ENCODE results near the gene KRT17.

Gene KRT17
- 0 reads per million in 3 donors for total RNA-seq

DNA sequence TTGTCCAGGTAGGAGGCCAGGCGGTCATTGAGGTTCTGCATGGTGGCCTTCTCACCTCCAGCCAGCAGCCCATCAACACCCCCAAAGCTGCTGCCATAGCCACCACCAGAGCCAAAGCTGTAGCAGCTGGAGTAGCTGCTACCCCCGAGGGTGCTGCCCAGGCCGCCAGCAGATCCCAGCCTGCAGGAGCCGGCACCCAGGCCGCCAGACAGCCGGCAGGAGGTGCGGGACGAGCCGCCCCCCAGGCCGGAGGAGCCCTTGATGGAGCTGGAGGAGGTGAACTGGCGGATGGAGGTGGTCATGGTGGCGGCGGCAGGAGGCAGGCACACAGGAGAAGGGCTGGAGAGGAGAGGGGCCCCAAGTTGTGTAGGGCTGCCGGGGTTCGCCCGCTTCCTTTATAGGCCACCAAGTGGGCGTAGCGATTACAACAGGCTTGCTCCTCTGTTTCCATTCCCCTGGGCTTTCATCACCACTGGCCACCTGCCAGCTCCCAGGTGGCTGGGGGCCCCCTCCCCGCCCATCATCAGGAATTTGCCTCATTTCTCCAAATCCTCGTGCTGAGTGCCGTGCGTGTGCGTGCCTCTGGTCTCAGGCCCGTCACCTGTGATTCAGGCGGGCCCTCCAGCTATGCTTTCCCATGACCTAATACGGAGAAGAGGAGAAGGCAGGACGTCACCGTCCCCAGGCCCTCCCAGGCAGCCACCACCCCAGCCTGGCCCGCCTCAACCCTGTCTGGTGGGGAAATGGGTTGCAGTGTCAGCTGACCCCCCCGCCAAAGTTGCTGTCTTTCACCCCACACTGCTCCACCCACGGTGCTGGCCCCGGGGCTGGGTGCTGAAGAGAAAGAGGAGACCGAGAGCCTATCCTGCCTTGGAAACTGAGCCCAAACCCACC lies at the start of gene KRT17:
TSS of gene KRT17 (minus strand) at position 368 of the 894 bp plus-strand sequence. CDS start at position 302, 66 bp downstream.
- H3K27me3 ChIP-seq (replicated peaks; ENCODE audit: control insufficient read depth, insufficient read depth, low read length, poor library complexity, severe bottlenecking), result no peaks in the 10 kb centered on the region
- no peaks in the 10 kb centered on the region for H3K4me1 ChIP-seq (ENCODE audit: control insufficient read depth, insufficient read depth, low read length, poor library complexity, severe bottlenecking)
- no peaks in the 10 kb centered on the region for H3K36me3 ChIP-seq (ENCODE audit: control insufficient read depth, insufficient read depth, low read length)
- no peak within 1 kb of the TSS for H3K27ac ChIP-seq (ENCODE audit: insufficient read depth, low read length, poor library complexity, severe bottlenecking)
- H3K4me3 ChIP-seq (ENCODE audit: insufficient read depth, low read depth, low read length, poor library complexity, severe bottlenecking), result no peak within 1 kb of the TSS
- no peaks in the 10 kb centered on the region for H3K9me3 ChIP-seq (ENCODE audit: control insufficient read depth, low read length)
- no peak for DNase-seq

DNA sequence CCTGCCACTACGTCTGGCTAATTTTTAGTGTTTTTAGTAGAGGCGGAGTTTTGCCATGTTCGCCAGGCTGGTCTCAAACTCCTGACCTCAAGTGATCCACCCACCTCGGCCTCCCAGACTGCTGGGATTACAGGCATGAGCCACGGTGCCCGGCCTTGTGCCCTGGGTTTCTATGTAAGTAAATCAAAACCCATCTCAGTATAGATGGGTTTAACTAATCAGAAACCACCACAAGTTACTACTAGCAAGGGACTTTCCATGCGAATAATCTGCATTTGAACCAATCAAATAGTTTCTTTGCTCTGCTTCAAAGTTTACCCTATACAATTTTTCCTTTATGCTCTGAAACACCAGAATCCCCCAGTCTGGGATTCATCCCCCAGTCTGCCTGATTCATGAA lies 47.8 kb upstream of the KRT17 start:
- H3K27ac ChIP-seq (ENCODE audit: insufficient read depth, low read length, poor library complexity, severe bottlenecking), result no peak overlapping the region
- peaks cover 1% of the 10 kb centered on the region for H3K4me1 ChIP-seq (ENCODE audit: control insufficient read depth, insufficient read depth, low read length, poor library complexity, severe bottlenecking)
- no peaks in the 10 kb centered on the region for H3K36me3 ChIP-seq (ENCODE audit: control insufficient read depth, insufficient read depth, low read length)
- no peaks in the 10 kb centered on the region for H3K9me3 ChIP-seq (ENCODE audit: control insufficient read depth, low read length)
- H3K27me3 ChIP-seq (replicated peaks; ENCODE audit: control insufficient read depth, insufficient read depth, low read length, poor library complexity, severe bottlenecking), result no peaks in the 10 kb centered on the region
- no peak for DNase-seq
- H3K4me3 ChIP-seq (ENCODE audit: insufficient read depth, low read depth, low read length, poor library complexity, severe bottlenecking), result no peak overlapping the region

- Histone ChIP-seq H3K36me3 (ENCODE audit: control insufficient read depth, insufficient read depth, low read length) (no peaks in the 10 kb centered on the region), H3K9me3 (ENCODE audit: control insufficient read depth, low read length) (no peaks in the 10 kb centered on the region), H3K4me3 (ENCODE audit: insufficient read depth, low read depth, low read length, poor library complexity, severe bottlenecking) (no peak overlapping the region), H3K27me3 (replicated peaks; ENCODE audit: control insufficient read depth, insufficient read depth, low read length, poor library complexity, severe bottlenecking) (no peaks in the 10 kb centered on the region), H3K27ac (ENCODE audit: insufficient read depth, low read length, poor library complexity, severe bottlenecking) (peak overlapping the region; percentile 99), H3K4me1 (ENCODE audit: control insufficient read depth, insufficient read depth, low read length, poor library complexity, severe bottlenecking) (peaks cover 18% of the 10 kb centered on the region)
- DNase-seq, result no peak
Measured at GRCh38 chr17:41667280-41668041, 43.1 kb upstream of the KRT17 start.

GRCh38 chr17:41666708-41667279 lies 42.4 kb upstream of the KRT17 start:
- peak overlapping the region; percentile 99 for H3K27ac ChIP-seq (ENCODE audit: insufficient read depth, low read length, poor library complexity, severe bottlenecking)
- no peaks in the 10 kb centered on the region for H3K36me3 ChIP-seq (ENCODE audit: control insufficient read depth, insufficient read depth, low read length)
- no peaks in the 10 kb centered on the region for H3K27me3 ChIP-seq (replicated peaks; ENCODE audit: control insufficient read depth, insufficient read depth, low read length, poor library complexity, severe bottlenecking)
- H3K9me3 ChIP-seq (ENCODE audit: control insufficient read depth, low read length), result no peaks in the 10 kb centered on the region
- H3K4me3 ChIP-seq (ENCODE audit: insufficient read depth, low read depth, low read length, poor library complexity, severe bottlenecking), result peak overlapping the region; percentile 63
- DNase-seq, result peak; percentile 67 to 79 (median 69)
- peaks cover 18% of the 10 kb centered on the region for H3K4me1 ChIP-seq (ENCODE audit: control insufficient read depth, insufficient read depth, low read length, poor library complexity, severe bottlenecking)

- H3K4me1 ChIP-seq (ENCODE audit: control insufficient read depth, insufficient read depth, low read length, poor library complexity, severe bottlenecking), result peaks cover 18% of the 10 kb centered on the region
- no peaks in the 10 kb centered on the region for H3K36me3 ChIP-seq (ENCODE audit: control insufficient read depth, insufficient read depth, low read length)
- DNase-seq, result peak; percentile 73 to 83 (median 76)
- H3K27ac ChIP-seq (ENCODE audit: insufficient read depth, low read length, poor library complexity, severe bottlenecking), result peak overlapping the region; percentile 99
- H3K9me3 ChIP-seq (ENCODE audit: control insufficient read depth, low read length), result no peaks in the 10 kb centered on the region
- H3K4me3 ChIP-seq (ENCODE audit: insufficient read depth, low read depth, low read length, poor library complexity, severe bottlenecking), result peak overlapping the region; percentile 63
- no peaks in the 10 kb centered on the region for H3K27me3 ChIP-seq (replicated peaks; ENCODE audit: control insufficient read depth, insufficient read depth, low read length, poor library complexity, severe bottlenecking)
Measured at GRCh38 chr17:41666237-41666641, 41.9 kb upstream of the KRT17 start.

- H3K9me3 ChIP-seq (ENCODE audit: control insufficient read depth, low read length), result no peaks in the 10 kb centered on the region
- no peaks in the 10 kb centered on the region for H3K27me3 ChIP-seq (replicated peaks; ENCODE audit: control insufficient read depth, insufficient read depth, low read length, poor library complexity, severe bottlenecking)
- DNase-seq, result peak; percentile 78 to 83 (median 79)
- H3K4me1 ChIP-seq (ENCODE audit: control insufficient read depth, insufficient read depth, low read length, poor library complexity, severe bottlenecking), result peaks cover 18% of the 10 kb centered on the region
- peak overlapping the region; percentile 99 for H3K27ac ChIP-seq (ENCODE audit: insufficient read depth, low read length, poor library complexity, severe bottlenecking)
- H3K36me3 ChIP-seq (ENCODE audit: control insufficient read depth, insufficient read depth, low read length), result no peaks in the 10 kb centered on the region
- H3K4me3 ChIP-seq (ENCODE audit: insufficient read depth, low read depth, low read length, poor library complexity, severe bottlenecking), result peak overlapping the region; percentile 63
Measured at GRCh38 chr17:41665566-41666236, 41.3 kb upstream of the KRT17 start.

GRCh38 chr17:41664587-41665565 lies 40.5 kb upstream of the KRT17 start:
- peaks cover 18% of the 10 kb centered on the region for H3K4me1 ChIP-seq (ENCODE audit: control insufficient read depth, insufficient read depth, low read length, poor library complexity, severe bottlenecking)
- no peak for DNase-seq
- peak overlapping the region; percentile 63 for H3K4me3 ChIP-seq (ENCODE audit: insufficient read depth, low read depth, low read length, poor library complexity, severe bottlenecking)
- peak overlapping the region; percentile 99 for H3K27ac ChIP-seq (ENCODE audit: insufficient read depth, low read length, poor library complexity, severe bottlenecking)
- H3K9me3 ChIP-seq (ENCODE audit: control insufficient read depth, low read length), result no peaks in the 10 kb centered on the region
- H3K27me3 ChIP-seq (replicated peaks; ENCODE audit: control insufficient read depth, insufficient read depth, low read length, poor library complexity, severe bottlenecking), result no peaks in the 10 kb centered on the region
- H3K36me3 ChIP-seq (ENCODE audit: control insufficient read depth, insufficient read depth, low read length), result no peaks in the 10 kb centered on the region

DNA sequence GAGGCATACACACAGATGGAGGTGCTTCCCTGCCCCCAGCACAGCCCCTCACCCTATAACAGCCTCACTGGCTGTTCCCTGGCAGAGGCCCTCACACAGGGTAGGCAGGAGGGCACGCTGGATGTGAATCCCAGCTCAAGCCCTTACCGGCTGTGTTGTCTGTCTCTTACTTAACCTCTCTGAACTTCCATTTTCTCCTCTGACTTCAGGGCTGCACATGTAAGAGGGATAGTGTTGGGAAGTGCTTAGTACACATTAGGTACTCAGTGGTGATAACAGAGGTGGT lies 39.7 kb upstream of the KRT17 start:
- DNase-seq, result no peak
- H3K36me3 ChIP-seq (ENCODE audit: control insufficient read depth, insufficient read depth, low read length), result no peaks in the 10 kb centered on the region
- H3K27me3 ChIP-seq (replicated peaks; ENCODE audit: control insufficient read depth, insufficient read depth, low read length, poor library complexity, severe bottlenecking), result no peaks in the 10 kb centered on the region
- no peaks in the 10 kb centered on the region for H3K9me3 ChIP-seq (ENCODE audit: control insufficient read depth, low read length)
- peaks cover 18% of the 10 kb centered on the region for H3K4me1 ChIP-seq (ENCODE audit: control insufficient read depth, insufficient read depth, low read length, poor library complexity, severe bottlenecking)
- H3K4me3 ChIP-seq (ENCODE audit: insufficient read depth, low read depth, low read length, poor library complexity, severe bottlenecking), result no peak overlapping the region
- no peak overlapping the region for H3K27ac ChIP-seq (ENCODE audit: insufficient read depth, low read length, poor library complexity, severe bottlenecking)

Data from effector memory CD4-positive, alpha-beta T cell (primary cell).